WERI-Rb-1 (cell line): ENCODE data around the gene PASK.

ENCODE experiments used
- DNase-seq: peaks from one replicate; pipeline ENCODE4 v3.0.0-alpha.2; 2020
- H3K27ac ChIP-seq: fragments of 250-450 bp; sonication (Bioruptor Pico); 2 replicates; pipeline ENCODE4 v1.5.1; 2020; ENCODE audit warnings: mild to moderate bottlenecking, moderate library complexity
- H3K27me3 ChIP-seq: fragments of 250-450 bp; sonication (Bioruptor Pico); 2 replicates; pipeline ENCODE4 v1.5.1; 2021; ENCODE audit warnings: mild to moderate bottlenecking, low read depth, moderate library complexity; ENCODE audit not compliant: insufficient read depth, severe bottlenecking
- H3K36me3 ChIP-seq: fragments of 250-450 bp; sonication (Bioruptor Pico); 2 replicates; pipeline ENCODE4 v1.5.1; 2020; ENCODE audit warnings: mild to moderate bottlenecking, moderate library complexity
- H3K4me3 ChIP-seq: 2 replicates; pipeline ENCODE4 v1.5.1; 2011; ENCODE audit warnings: low read depth, mild to moderate bottlenecking, control low read depth, low read length
- H3K9me3 ChIP-seq: fragments of 250-450 bp; sonication (Bioruptor Pico); 2 replicates; pipeline ENCODE4 v1.5.1; 2021; ENCODE audit warnings: mild to moderate bottlenecking, moderate library complexity; ENCODE audit not compliant: severe bottlenecking
- CTCF ChIP-seq: IDR thresholded peaks from 2 replicates; pipeline ENCODE4 v1.5.1; 2011; ENCODE audit warnings: low read depth, mild to moderate bottlenecking, control low read depth, inconsistent platforms, low read length

Gene PASK

GRCh38 chr2:241126771-241127202, 22.5 kb downstream of the PASK start:
- H3K4me3 ChIP-seq: no peak overlapping the region
- peaks cover 52% of the 10 kb centered on the region for H3K36me3 ChIP-seq
- no peak overlapping the region for H3K27ac ChIP-seq
- TF ChIP-seq CTCF: no peak
- DNase-seq: no peak
- no peaks in the 10 kb centered on the region for H3K9me3 ChIP-seq
- no peaks in the 10 kb centered on the region for H3K27me3 ChIP-seq

- Histone ChIP-seq H3K27ac (no peak overlapping the region), H3K27me3 (no peaks in the 10 kb centered on the region), H3K4me3 (no peak overlapping the region), H3K36me3 (peaks cover 47% of the 10 kb centered on the region), H3K9me3 (no peaks in the 10 kb centered on the region)
- DNase-seq: no peak
- TF ChIP-seq CTCF: no peak
These were observed 23.1 kb downstream of the PASK start for GRCh38 chr2:241126201-241126611.

- no peaks in the 10 kb centered on the region for H3K27me3 ChIP-seq
- no peak for TF ChIP-seq CTCF
- no peak overlapping the region for H3K4me3 ChIP-seq
- no peak overlapping the region for H3K27ac ChIP-seq
- H3K36me3 ChIP-seq: peaks cover 47% of the 10 kb centered on the region
- no peak for DNase-seq
- H3K9me3 ChIP-seq: no peaks in the 10 kb centered on the region
These were observed 23.6 kb downstream of the PASK start for GRCh38 chr2:241125626-241126025.

- DNase-seq: no peak
- Histone ChIP-seq H3K9me3 (no peaks in the 10 kb centered on the region), H3K4me3 (no peak overlapping the region), H3K27ac (no peak overlapping the region), H3K27me3 (no peaks in the 10 kb centered on the region), H3K36me3 (peaks cover 46% of the 10 kb centered on the region)
- no peak for TF ChIP-seq CTCF
These were observed 25.3 kb downstream of the PASK start for GRCh38 chr2:241123816-241124536.

GRCh38 chr2:241122376-241123002, 26.8 kb downstream of the PASK start:
- Histone ChIP-seq H3K4me3 (no peak overlapping the region), H3K36me3 (peaks cover 44% of the 10 kb centered on the region), H3K27ac (no peak overlapping the region), H3K9me3 (no peaks in the 10 kb centered on the region), H3K27me3 (no peaks in the 10 kb centered on the region)
- no peak for TF ChIP-seq CTCF
- DNase-seq: no peak
